GM12878 (cell line): ENCODE data around the gene CAV2. TPM values are rescaled to one million over a fixed set of nuclear protein-coding genes. Genes with fewer than 3 reads are reported as not detected.

ENCODE experiments used
- ATAC-seq: fragments of 200-7000 bp; cut with Tn5 transposase; 3 replicates; pipeline ENCODE4 v1.9.1; 2020; ENCODE audit warnings: mild to moderate bottlenecking, moderate library complexity
- Bru-seq: library from RNA; stranded (reverse); fragments of 400-500 nt; gene quantifications from one replicate; lab custom pipeline; 2021; lab: Mats Ljungman, UMichigan
- BruChase-seq, 2 experiments: library from RNA; stranded (reverse); fragments of 400-500 nt; gene quantifications; one replicate each; lab custom pipeline; 2021; lab: Mats Ljungman, UMichigan
- BruUV-seq: library from RNA; stranded (reverse); fragments of 400-500 nt; replicated peaks from 2 replicates; lab custom pipeline; 2021; lab: Mats Ljungman, UMichigan
- CTCF ChIA-PET: fragments of 300-600 bp; sonication (Branson Sonifier 250); formaldehyde crosslinking; extraction: SDS; loops from one replicate; lab custom pipeline; 2021; ENCODE audit warnings: inconsistent platforms; lab: Yijun Ruan, JAX
- POLR2A ChIA-PET: fragments of 350-600 bp; formaldehyde crosslinking; extraction: SDS; loops from one replicate; lab custom pipeline; 2021; ENCODE audit warnings: inconsistent platforms; lab: Charles Lee
- RAD21 ChIA-PET: fragments of 300-600 bp; sonication (Branson Sonifier 250); formaldehyde crosslinking; loops from one replicate; lab custom pipeline; 2023; ENCODE audit warnings: antibody characterized with exemption; ENCODE audit not compliant: unreplicated experiment; lab: Charles Lee
- SMC1A ChIA-PET: fragments of 300-600 bp; sonication (Branson Sonifier 250); formaldehyde crosslinking; loops from one replicate; lab custom pipeline; 2023; ENCODE audit not compliant: unreplicated experiment, uncharacterized antibody; lab: Charles Lee
- DNase-seq: peaks from one replicate; pipeline ENCODE4 v3.0.0-alpha.2; 2011; ENCODE audit warnings: low read depth, low spot score
- FAIRE-seq: peaks from 3 replicates; lab custom pipeline; 2011; peaks lifted over from hg19 to GRCh38; lab: Jason Lieb, UNC
- H2AFZ ChIP-seq: 2 replicates; pipeline ENCODE4 v1.6.0; 2011; ENCODE audit warnings: low read depth, low read length, control low read depth; ENCODE audit not compliant: control insufficient read depth
- H3K27ac ChIP-seq: 2 replicates; pipeline ENCODE4 v1.5.1; 2011; ENCODE audit warnings: control low read depth; ENCODE audit not compliant: control insufficient read depth, insufficient read depth
- H3K27me3 ChIP-seq, 2 experiments: replicated peaks in 1 of 2; 2 replicates each; pipeline versions ENCODE4 v1.6.0 to v1.6.1; 2011; ENCODE audit warnings: low read length in 1 of 2; ENCODE audit not compliant: control insufficient read depth in 2 of 2, insufficient read depth in 2 of 2
- H3K36me3 ChIP-seq, 2 experiments: 2 replicates each; pipeline ENCODE4 v1.5.1; 2011; ENCODE audit warnings: low read length in 1 of 2; ENCODE audit not compliant: control insufficient read depth in 2 of 2, insufficient read depth in 2 of 2
- H3K4me1 ChIP-seq: 2 replicates; pipeline ENCODE4 v1.6.1; 2011; ENCODE audit warnings: mild to moderate bottlenecking, low read length, moderate library complexity, mixed read lengths; ENCODE audit not compliant: control insufficient read depth, insufficient read depth
- H3K4me2 ChIP-seq: 2 replicates; pipeline ENCODE4 v1.6.0; 2011; ENCODE audit warnings: control low read depth; ENCODE audit not compliant: control insufficient read depth, insufficient read depth
- H3K4me3 ChIP-seq: fragments of 200-600 bp; sonication (generic); 2 replicates; pipeline ENCODE4 v1.5.1; 2016
- H3K79me2 ChIP-seq: 2 replicates; pipeline ENCODE4 v1.6.0; 2011; ENCODE audit warnings: low read length; ENCODE audit not compliant: control insufficient read depth, insufficient read depth
- H3K9ac ChIP-seq: 2 replicates; pipeline ENCODE4 v1.8.0; 2011; ENCODE audit warnings: low read length, control low read depth, mixed read lengths; ENCODE audit not compliant: control insufficient read depth, insufficient read depth
- H3K9me3 ChIP-seq: replicated peaks from 3 replicates; pipeline ENCODE4 v1.5.1; 2011; ENCODE audit warnings: mild to moderate bottlenecking, low read length; ENCODE audit not compliant: control insufficient read depth, insufficient read depth
- H4K20me1 ChIP-seq: 2 replicates; pipeline ENCODE4 v1.6.0; 2011; ENCODE audit not compliant: control insufficient read depth, insufficient read depth
- EGR1 ChIP-seq, 2 experiments: IDR thresholded peaks; 1 replicate in 1 of 2; 2 replicates in 1 of 2; pipeline ENCODE4 v1.6.1; 2011 to 2012; ENCODE audit warnings: low read depth in 2 of 2, low read length in 2 of 2, borderline replicate concordance in 1 of 2, mild to moderate bottlenecking in 1 of 2, moderate library complexity in 1 of 2
- MTA3 ChIP-seq: IDR thresholded peaks from 2 replicates; pipeline ENCODE4 v1.6.1; 2012; ENCODE audit warnings: low read length, inconsistent platforms, borderline replicate concordance
- RUNX3 ChIP-seq: IDR thresholded peaks from 2 replicates; pipeline ENCODE4 v1.6.1; 2012; ENCODE audit warnings: low read length, inconsistent platforms
- SIN3A ChIP-seq: IDR thresholded peaks from 2 replicates; pipeline ENCODE4 v1.6.1; 2012; ENCODE audit warnings: low read depth, low read length, improper control_type of control experiment
- WGBS: methylation state at CpG from one replicate; pipeline ENCODE4 v1.1.6; 2016; ENCODE audit warnings: low lambda C conversion rate; ENCODE audit not compliant: insufficient replicate concordance, insufficient coverage; ENCODE audit errors: missing lambda C conversion rate; 5-methylcytosine and 5-hydroxymethylcytosine counted together
- in situ Hi-C: fragments of 300-500 bp; cut with MboI; formaldehyde crosslinking; loops from 9 replicates; pipeline ENCODE4 v1.14.3; 2018; ENCODE audit warnings: mixed read lengths
- intact Hi-C: fragments of 100-400 bp; cut with micrococcal nuclease; formaldehyde crosslinking; loops from one replicate; pipeline ENCODE4 v1.14.2; 2022; ENCODE audit not compliant: unreplicated experiment
- long read RNA-seq, 2 experiments: library from polyadenylated mRNA; unstranded; transcript quantifications; one replicate each; pipeline ENCODE4 v2.0.0, GENCODE V29; 2019 to 2020
- polyA minus RNA-seq, 3 experiments: library from RNA; depleted of rRNA, polyadenylated mRNA; stranded (reverse); fragments of >200 nt; gene quantifications; 2 replicates each; pipeline ENCODE4 v1.2.3, GENCODE V29; 2011
- polyA plus RNA-seq, 11 experiments: library from polyadenylated mRNA; depleted of rRNA in 4 of 11; unstranded in 6 of 11; stranded (reverse) in 5 of 11; fragments of >200 nt; fragmentation: Nextera tagmentation in 4 of 11; fragmentation: Illumina TruSeq in 1 of 11; extraction: Ambion mirVana in 4 of 11; extraction: Trizol in 1 of 11; gene quantifications; 1 replicate in 1 of 11; 2 replicates in 10 of 11; pipeline versions ENCODE4 v1.2.1 to v1.2.3, GENCODE V29; 2011 to 2016; ENCODE audit warnings: inconsistent platforms in 2 of 11, missing spikeins in 2 of 11, low read depth in 1 of 11
- total RNA-seq, 4 experiments: library from RNA; depleted of rRNA in 3 of 4; stranded (reverse); fragments of >200 nt in 3 of 4; fragmentation: Illumina TruSeq in 1 of 4; extraction: Trizol in 1 of 4; gene quantifications; 2 replicates each; pipeline versions ENCODE4 v1.2.1 to v1.2.3, GENCODE V29; 2013 to 2021

The CAV2 gene
- total RNA-seq (2013; cell fraction: nucleolus; rRNA removed), result 0.29 and 0.88 TPM in 2 replicates
- total RNA-seq (2014; rRNA removed) (1.4 and 1.8 TPM in 2 replicates), total RNA-seq (2014; rRNA removed; fragmentation: Illumina TruSeq; extraction: Trizol) (1.4 and 2.5 TPM in 2 replicates), total RNA-seq (2021) (1.8 and 2.7 TPM in 2 replicates), polyA plus RNA-seq (2011; rRNA removed) (11.4 and 12.2 TPM in 2 replicates), polyA plus RNA-seq (2014; fragmentation: Illumina TruSeq; extraction: Trizol) (1.5 and 2.6 TPM in 2 replicates), polyA plus RNA-seq (2014; fragmentation: Nextera tagmentation; extraction: Ambion mirVana) (under 1 TPM; 0.77 to 0.97 TPM), polyA plus RNA-seq (2014; rRNA removed) (1.3 and 2.6 TPM in 2 replicates), polyA plus RNA-seq (2016; fragmentation: Nextera tagmentation; extraction: Ambion mirVana) (1 to 10 TPM; 6.6 to 8.9 TPM), polyA minus RNA-seq (2011; rRNA and poly(A)+ RNA removed) (10.5 and 14.3 TPM in 2 replicates), Bru-seq, nascent RNA (percentile 52 among the genes with signal in this experiment), BruChase-seq, experiment 1, labeled RNA remaining after a 6-hour chase (percentile 55 among the genes with signal in this experiment), BruChase-seq, experiment 2, labeled RNA remaining after a 2-hour chase (percentile 54 among the genes with signal in this experiment)
- polyA plus RNA-seq (2011; ENCODE audit: low read depth), result 2.0 TPM
- polyA plus RNA-seq (2011; cell fraction: cytosol; rRNA removed), result 8.2 and 11.7 TPM in 2 replicates
- 3.3 and 3.9 TPM in 2 replicates for polyA plus RNA-seq (2011; cell fraction: nucleus; rRNA removed)
- polyA plus RNA-seq (2012), result 2.5 and 5.6 TPM in 2 replicates
- 3.1 and 4.4 TPM in 2 replicates for polyA minus RNA-seq (2011; cell fraction: cytosol; rRNA and poly(A)+ RNA removed)
- polyA minus RNA-seq (2011; cell fraction: nucleus; rRNA and poly(A)+ RNA removed), result 3.0 and 3.9 TPM in 2 replicates
- long read RNA-seq, experiment 1, transcript CAV2-201 (3 exons, 3,301 nt), result major isoform, 5 of 5 reads
- long read RNA-seq, experiment 1, partial matches to known transcripts, result 0 of 5 reads
- long read RNA-seq, experiment 1, other reads (novel, unspliced or antisense), result 0 of 5 reads
- long read RNA-seq, experiment 2, transcript CAV2-201 (3 exons, 3,301 nt), result major isoform, 28 of 31 reads
- long read RNA-seq, experiment 2, partial matches to known transcripts, result 0 of 31 reads
- long read RNA-seq, experiment 2, other reads (novel, unspliced or antisense), result 2 of 31 reads

GRCh38 chr7:116499168-116500077 lies at the start of gene CAV2:
TSS of gene CAV2 (plus strand) at chr7:116499738. CDS start at chr7:116499782, 44 bp downstream.
- SMC1A ChIA-PET, result no interaction called here
- H3K9me3 ChIP-seq, result no peaks in the 10 kb centered on the region
- no peaks in the 10 kb centered on the region for H3K79me2 ChIP-seq
- peaks cover 0 to 2% of the 10 kb centered on the region in 2 experiments; a peak in 1 of 4 replicates for H3K27me3 ChIP-seq
- H3K27ac ChIP-seq, result no peak within 1 kb of the TSS
- peak; percentile 60 for ATAC-seq
- H3K4me3 ChIP-seq, result peak within 1 kb of the TSS; percentile 68
- no peak within 1 kb of the TSS; the same call in 1 of the 2 replicates for H3K9ac ChIP-seq
- peaks cover 12% of the 10 kb centered on the region for H3K4me1 ChIP-seq
- WGBS, result 8% methylated on average over 37 of the region's 86 CpGs
- CTCF ChIA-PET, result interaction anchor here (0.5 kb wide), 1 partner anchor 241 kb away, joined by 4 read pairs; no protein-coding TSS in a partner anchor
- no peak for FAIRE-seq
- BruUV-seq, result no TSS peak
- H4K20me1 ChIP-seq, result no peaks in the 10 kb centered on the region
- intact Hi-C loops, result no loop called here
- H3K4me2 ChIP-seq, result peak within 1 kb of the TSS; percentile 87
- no peak for DNase-seq
- TF ChIP-seq MTA3, result no peak
- TF ChIP-seq RUNX3, result peak; percentile 18; the same call in 1 of the 2 replicates
- TF ChIP-seq EGR1 (IDR thresholded peaks at IDR 0.05; ENCODE audit: borderline replicate concordance in 1 of 2, low read depth in 2 of 2, low read length in 2 of 2), result 0 out of 3 replicates have a peak, but pooled peaks of 1 of the 2 experiments have one; percentile 17
- no peak for TF ChIP-seq SIN3A
- no peaks in the 10 kb centered on the region for H3K36me3 ChIP-seq
- in situ Hi-C loops, result no loop called here
- RAD21 ChIA-PET, result no interaction called here
- peak within 1 kb of the TSS; percentile 67 for H2AFZ ChIP-seq
- POLR2A ChIA-PET, result no interaction called here
